ENCODE data around the gene CHAF1A. TPM values are rescaled to one million over a fixed set of nuclear protein-coding genes. Genes with fewer than 3 reads are reported as not detected.

The CHAF1A gene
- total RNA-seq, 1 donor from 2014 or later: 5.1 TPM

DNA sequence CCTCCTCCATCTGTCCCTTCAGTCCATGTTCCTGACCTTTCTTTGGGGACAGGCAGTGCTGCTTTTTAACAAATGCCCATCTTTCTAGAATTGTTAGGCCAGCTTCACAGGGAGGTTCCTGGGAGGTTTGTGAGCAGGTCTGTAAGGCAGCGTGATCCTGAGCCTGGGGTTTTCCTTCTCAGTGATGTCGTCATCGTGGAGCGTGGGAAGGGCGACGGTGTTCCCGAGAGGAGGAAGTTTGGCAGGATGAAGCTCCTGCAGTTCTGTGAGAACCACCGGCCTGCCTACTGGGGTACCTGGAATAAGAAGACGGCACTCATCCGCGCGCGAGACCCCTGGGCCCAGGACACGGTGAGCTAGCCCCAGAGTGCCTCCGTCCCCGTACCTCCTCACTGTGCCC, 26.8 kb downstream of the CHAF1A start:
- intact Hi-C loops (cut with micrococcal nuclease): no loop called here
- DNase-seq: no peak
- TF ChIP-seq, protein P1, sequence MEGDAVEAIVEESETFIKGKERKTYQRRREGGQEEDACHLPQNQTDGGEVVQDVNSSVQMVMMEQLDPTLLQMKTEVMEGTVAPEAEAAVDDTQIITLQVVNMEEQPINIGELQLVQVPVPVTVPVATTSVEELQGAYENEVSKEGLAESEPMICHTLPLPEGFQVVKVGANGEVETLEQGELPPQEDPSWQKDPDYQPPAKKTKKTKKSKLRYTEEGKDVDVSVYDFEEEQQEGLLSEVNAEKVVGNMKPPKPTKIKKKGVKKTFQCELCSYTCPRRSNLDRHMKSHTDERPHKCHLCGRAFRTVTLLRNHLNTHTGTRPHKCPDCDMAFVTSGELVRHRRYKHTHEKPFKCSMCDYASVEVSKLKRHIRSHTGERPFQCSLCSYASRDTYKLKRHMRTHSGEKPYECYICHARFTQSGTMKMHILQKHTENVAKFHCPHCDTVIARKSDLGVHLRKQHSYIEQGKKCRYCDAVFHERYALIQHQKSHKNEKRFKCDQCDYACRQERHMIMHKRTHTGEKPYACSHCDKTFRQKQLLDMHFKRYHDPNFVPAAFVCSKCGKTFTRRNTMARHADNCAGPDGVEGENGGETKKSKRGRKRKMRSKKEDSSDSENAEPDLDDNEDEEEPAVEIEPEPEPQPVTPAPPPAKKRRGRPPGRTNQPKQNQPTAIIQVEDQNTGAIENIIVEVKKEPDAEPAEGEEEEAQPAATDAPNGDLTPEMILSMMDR (IDR thresholded peaks at IDR 0.05; ENCODE audit: borderline replicate concordance): no peak
- no peaks in the 10 kb centered on the region for H3K27me3 ChIP-seq (ENCODE audit: low read depth)
- H3K27ac ChIP-seq (replicated peaks): no peak overlapping the region
- no peaks in the 10 kb centered on the region for H3K4me1 ChIP-seq
- H3K36me3 ChIP-seq: peaks cover 31% of the 10 kb centered on the region
- H3K9me3 ChIP-seq (replicated peaks): no peaks in the 10 kb centered on the region
- no peak overlapping the region for H3K4me3 ChIP-seq

DNA sequence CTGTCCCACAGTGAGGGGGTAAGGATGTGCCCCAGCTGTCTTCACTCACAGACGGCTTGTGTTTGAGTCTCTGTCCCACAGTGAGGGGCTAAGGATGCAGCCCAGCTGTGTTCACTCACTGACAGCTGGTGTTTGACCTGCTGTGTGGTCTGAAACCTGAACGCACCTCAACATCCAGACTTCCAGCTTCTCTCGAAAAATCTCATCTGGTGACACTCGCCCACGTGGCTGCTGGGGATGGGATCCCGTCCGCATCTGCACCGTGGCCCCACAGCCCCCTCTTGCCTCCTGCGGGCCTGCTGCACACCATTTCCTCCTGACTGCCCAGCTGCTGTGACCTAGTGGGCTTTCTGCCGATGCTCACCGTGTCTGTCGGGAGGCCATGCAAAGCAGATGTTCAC, 27.3 kb downstream of the CHAF1A start:
- TF ChIP-seq, protein P1 (IDR thresholded peaks at IDR 0.05; ENCODE audit: borderline replicate concordance): no peak
- intact Hi-C loops (cut with micrococcal nuclease): no loop called here

DNA sequence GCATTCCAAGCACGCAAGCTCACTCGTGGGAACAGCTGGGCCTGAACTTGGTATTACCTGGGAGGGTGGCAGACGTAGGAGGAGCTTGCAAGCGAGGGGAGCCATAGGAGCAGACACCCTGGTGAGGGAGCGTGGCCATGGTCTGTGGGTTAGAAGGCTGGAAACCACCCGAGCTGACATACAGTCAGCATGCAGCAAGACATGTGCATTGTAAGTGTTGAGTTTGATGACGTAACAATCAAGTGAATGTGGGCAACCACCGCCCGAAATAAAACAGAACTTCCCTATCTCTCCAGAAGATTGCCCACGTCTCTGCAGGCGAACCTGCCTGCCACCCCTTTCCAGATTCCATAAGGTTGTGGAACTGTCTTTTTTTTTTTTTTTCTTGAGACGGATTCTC, 28.3 kb downstream of the CHAF1A start:
- Histone ChIP-seq H3K36me3 (peaks cover 35% of the 10 kb centered on the region), H3K27me3 (ENCODE audit: low read depth) (no peaks in the 10 kb centered on the region), H3K27ac (replicated peaks) (no peak overlapping the region), H3K9me3 (replicated peaks) (no peaks in the 10 kb centered on the region), H3K4me3 (no peak overlapping the region), H3K4me1 (no peaks in the 10 kb centered on the region)
- TF ChIP-seq, protein P1 (IDR thresholded peaks at IDR 0.05; ENCODE audit: borderline replicate concordance): no peak
- intact Hi-C loops (cut with micrococcal nuclease): no loop called here
- no peak for DNase-seq

More for the DNA sequence above, 27.3 kb downstream of the CHAF1A start:
- Histone ChIP-seq H3K9me3 (replicated peaks) (no peaks in the 10 kb centered on the region), H3K4me3 (no peak overlapping the region), H3K4me1 (no peaks in the 10 kb centered on the region), H3K27ac (replicated peaks) (no peak overlapping the region), H3K27me3 (ENCODE audit: low read depth) (no peaks in the 10 kb centered on the region), H3K36me3 (peaks cover 35% of the 10 kb centered on the region)
- DNase-seq: no peak

DNA sequence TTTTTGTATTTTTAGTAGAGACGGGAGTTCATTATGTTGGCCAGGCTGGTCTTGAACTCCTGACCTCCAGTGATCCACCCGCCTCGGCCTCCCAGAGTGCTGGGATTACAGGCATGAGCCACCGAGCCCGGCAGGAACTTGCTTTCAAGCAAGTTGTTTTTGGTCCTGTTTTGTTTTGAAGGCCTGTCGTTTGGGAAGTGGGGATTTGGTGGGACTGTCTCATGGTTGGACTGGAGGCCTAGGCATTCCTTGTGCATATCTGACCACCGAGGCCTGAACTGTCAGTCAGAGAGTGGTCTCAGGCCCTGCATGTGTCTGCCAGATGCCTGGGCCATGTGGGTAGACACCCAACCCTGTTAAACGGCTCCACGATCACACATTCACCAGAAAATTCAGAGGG, 28.9 kb downstream of the CHAF1A start:
- H3K4me1 ChIP-seq: no peaks in the 10 kb centered on the region
- H3K36me3 ChIP-seq: peaks cover 35% of the 10 kb centered on the region
- no peaks in the 10 kb centered on the region for H3K9me3 ChIP-seq (replicated peaks)
- DNase-seq: no peak
- no peak overlapping the region for H3K4me3 ChIP-seq
- no peak overlapping the region for H3K27ac ChIP-seq (replicated peaks)
- no peaks in the 10 kb centered on the region for H3K27me3 ChIP-seq (ENCODE audit: low read depth)
- intact Hi-C loops (cut with micrococcal nuclease): no loop called here
- TF ChIP-seq, protein P1 (IDR thresholded peaks at IDR 0.05; ENCODE audit: borderline replicate concordance): no peak

DNA sequence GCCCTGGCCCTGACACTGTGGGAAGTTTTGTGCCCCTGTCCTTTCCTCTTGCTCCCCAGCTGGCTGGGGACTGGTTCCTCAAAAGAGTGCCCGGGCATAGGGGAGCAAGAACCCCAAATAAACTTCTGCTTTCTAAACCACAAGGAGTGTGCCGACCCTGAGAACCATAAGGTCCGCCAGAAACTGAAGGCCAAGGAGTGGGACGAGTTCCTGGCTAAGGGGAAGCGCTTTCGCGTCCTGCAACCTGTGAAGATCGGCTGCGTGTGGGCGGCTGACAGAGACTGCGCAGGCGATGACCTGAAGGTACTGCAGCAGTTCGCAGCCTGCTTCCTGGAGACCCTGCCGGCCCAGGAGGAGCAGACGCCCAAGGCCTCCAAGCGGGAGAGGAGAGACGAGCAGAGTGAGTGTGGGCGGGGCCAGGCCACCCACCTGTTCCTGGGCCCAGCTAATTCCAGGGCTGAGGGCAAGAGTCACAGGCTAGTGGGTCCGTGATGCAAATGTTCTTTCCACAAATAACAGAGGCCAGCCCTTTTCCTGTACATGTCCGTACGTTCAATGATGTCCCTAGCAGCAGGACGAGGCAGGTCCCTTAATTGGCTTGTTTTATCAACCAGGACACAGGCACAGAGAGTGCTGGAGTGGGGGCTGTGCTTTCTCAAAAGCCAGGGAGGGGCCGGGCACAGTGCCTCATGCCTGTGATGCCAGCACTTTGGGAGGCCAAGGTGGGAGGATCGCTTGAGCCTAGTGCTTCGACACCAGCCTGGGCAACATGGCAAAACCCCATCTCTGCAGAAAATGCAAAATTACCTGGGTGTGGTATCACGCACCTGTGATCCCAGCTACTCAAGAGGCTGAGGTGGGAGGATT, 29.6 kb downstream of the CHAF1A start:
- H3K27me3 ChIP-seq (ENCODE audit: low read depth): no peaks in the 10 kb centered on the region
- H3K4me3 ChIP-seq: no peak overlapping the region
- no peak for DNase-seq
- intact Hi-C loops (cut with micrococcal nuclease): no loop called here
- no peaks in the 10 kb centered on the region for H3K4me1 ChIP-seq
- TF ChIP-seq, protein P1 (IDR thresholded peaks at IDR 0.05; ENCODE audit: borderline replicate concordance): no peak
- no peaks in the 10 kb centered on the region for H3K9me3 ChIP-seq (replicated peaks)
- peaks cover 35% of the 10 kb centered on the region for H3K36me3 ChIP-seq
- H3K27ac ChIP-seq (replicated peaks): no peak overlapping the region
